ENCODE data around the gene TNPO3.

Gene TNPO3

DNA sequence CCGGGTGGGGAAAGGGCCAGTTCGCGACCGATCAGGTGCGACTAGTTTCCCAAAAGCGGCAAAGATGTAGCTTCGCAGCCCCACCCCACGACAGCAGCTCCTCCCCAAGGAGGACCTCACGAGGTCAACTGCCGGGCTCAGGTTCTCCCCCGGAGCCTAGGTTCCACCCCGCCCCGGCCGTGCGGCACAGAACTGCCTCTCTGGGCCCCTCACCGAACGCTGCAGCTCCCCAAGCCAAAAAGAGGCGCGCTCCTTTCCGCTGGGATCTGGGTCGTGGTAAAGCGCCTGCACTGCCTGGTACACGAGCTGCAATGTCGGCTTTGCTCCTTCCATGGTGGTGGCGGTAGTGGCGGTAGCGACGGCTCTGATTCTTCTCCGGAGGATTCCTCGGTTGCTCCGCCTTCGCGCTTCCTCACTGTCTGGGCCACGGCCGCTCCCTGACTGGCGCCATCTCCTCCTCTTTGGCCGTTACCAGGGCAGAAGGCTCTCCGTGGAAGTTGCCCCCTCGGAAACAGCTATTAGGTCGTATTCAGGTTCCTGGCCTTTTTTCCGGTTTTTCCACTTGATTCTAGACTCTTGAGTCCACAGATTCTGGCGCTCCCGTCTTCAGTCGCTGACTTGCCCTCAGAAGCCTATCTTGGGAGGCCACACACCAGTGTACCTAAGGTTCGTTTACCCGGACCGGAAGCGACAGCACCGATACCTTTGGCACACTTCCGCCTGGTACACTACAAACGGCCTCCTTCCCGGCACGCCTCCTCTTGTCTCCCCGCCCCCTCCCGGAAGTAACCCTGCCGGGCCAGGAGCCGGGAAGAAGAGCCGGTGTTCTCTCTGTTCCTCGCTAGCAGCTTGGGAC, at the start of gene TNPO3:
Gene TNPO3, minus strand, starts transcription at position 674 of the 856 bp plus-strand sequence. Its CDS starts 341 bp downstream, at position 333.
- peak; percentile 90 for DNase-seq

DNA sequence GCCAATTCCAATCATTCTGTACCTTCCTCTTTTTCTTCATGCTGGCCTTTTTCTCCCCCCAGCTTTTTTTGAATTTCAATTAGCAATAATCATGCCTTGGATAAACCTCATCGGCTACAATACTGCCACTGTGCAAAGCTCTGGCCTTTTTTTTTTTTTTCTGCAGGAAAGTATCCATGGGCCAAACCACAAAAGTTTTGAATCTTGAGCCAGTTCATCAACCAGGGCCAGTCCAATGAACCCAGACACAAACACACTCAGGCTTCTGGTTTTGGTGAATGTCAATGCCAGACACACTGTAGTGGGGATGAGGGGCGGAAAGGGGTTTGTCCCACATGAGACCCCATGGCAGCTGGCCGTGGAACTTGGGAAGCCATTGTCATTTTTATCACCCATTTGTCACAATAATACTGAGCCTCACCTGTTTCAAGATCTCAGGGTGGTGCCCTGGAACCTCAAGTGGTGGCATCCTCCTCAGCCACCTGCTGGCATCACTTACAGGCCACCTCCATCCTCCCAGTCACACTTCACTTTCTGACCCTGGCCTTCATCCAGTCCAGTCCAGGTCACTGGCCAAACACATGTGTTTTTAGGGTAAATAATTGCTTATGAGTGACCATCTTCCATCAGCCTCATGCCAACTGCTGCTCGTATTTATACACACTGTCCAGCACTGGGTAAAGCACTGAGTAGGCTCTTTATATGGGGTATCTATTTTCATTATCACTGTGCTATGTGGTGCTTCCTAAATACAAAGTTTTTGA, 48.8 kb upstream of the TNPO3 start:
- DNase-seq: no peak

DNA sequence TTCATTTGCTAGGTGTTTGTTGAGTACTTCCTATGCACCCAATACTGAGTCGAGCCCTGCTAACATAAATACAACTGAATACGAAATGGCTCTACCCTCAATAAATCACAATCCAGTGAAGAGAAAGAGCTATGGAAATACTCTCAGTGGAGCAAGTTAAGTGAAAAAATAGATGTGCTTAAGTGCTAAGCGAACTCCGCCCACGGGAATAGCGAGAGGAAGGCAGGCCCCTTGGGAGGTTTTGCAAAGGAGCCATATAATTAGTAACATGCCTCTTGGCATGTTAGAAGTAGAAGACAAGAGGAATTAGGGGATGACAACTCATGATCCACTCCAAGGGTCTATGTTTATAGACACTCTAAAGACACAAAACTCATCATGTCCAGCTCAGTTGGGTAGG, 46.8 kb upstream of the TNPO3 start:
- no peak for DNase-seq

DNA sequence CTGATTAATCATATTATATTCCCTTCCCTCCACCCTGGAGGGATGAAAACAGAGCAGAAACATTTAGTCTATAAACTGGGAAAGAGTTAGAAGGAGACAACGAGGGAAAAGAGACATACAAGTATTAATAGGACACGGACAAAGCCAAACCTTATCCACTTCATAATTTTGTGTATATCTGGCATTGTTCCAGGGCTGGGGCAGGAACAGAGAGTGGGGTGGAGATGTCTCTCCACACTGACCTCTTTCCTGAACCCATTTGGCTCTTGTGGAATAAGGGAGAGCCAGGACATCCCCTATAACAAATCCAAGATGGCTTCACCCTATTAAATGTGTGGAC, 45.9 kb upstream of the TNPO3 start:
- DNase-seq: no peak

DNA sequence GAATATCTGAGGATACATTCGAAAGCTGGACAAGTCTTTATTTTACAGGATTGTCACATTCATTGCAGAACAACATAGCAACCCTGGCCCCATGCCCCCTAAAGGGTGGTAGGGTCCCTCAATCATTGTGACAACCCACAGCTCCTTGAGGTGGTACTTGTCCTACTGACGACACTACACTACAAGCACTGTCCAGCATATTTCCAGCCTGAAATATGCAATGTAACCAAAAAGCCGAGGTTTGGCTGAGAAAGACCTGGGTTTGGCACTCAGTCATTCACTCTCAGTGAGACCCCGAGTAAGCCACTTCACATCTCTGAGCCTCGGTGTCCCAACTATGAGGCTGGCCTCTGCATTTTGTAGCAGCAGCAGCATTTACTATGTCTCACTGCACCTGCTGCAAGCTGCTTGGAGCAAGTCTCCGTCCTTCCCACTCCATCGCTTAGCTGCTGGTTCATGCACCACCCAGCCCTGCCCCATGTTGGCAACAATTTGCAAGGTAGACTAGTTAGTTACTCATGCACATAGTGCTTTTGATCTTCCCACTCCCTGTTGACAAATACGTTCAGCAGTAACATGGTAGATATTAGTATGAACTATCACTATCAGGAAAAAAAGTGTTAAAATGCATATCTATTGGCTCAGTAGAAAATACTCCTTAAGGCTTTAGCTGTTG, 43.6 kb upstream of the TNPO3 start:
- DNase-seq: no peak

DNA sequence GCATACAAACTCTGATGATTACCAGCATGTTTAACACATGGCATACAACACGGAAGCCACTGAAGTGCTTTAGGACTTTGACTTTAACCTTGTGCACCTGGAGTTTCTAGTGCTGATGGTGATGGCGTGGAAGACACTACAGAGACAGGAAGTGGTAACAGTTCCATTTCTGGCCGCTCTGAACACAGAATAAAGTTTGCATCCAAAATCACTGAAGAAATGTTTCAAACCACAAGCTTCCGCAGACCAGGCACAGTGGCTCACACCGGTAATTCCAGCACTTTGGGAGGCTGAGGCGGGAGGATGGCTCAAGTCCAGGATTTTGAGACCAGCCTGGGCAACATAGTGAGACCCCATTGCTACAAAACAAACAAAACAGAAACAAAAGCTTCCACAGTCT, 40.3 kb upstream of the TNPO3 start:
- peak; percentile 36 for DNase-seq

DNA sequence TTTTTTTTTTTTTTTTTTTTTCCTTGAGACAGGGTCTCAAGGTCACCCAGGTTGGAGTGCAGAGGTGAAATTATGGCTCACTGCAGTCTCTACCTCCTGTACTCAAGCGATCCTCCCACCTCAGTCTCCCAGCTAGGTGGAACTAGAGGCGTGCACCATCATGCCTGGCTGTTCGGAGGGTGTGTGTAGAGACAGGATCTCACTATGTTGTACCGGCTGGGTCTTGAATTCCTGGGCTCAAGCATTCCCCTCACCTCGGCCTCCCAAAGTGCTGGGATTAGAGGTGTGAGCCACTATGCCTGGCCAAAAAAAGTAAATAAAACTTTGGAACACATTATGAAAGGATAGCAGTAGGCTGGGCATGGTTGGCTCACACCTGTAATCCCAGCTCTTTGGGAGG, 39.6 kb upstream of the TNPO3 start:
- DNase-seq: no peak

DNA sequence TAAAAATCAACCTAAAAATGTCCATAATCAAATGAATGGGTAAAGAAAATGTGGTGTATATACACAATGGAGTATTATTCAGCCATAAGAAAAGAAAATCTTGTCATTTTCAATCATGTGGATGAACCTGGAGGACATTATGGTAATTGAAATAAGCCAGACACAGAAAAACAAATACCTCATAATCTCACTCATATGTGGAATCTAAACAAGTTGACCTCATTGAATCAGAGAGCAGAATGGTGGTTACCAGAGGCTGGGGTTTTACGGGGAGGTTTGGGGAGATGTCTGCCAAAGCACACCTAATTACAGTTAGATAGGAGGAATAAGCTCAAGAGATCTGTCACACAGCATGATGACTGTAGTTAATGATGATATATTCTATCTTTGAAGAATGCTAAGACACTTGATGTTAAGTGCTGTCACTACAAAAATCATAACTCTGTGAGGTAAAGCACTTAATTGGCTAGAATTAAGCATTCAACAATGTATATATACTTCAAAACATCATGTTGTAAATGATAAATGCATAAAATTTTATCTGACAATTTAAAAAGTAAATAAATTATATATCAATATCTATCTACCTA, 39.1 kb upstream of the TNPO3 start:
- no peak for DNase-seq

DNA sequence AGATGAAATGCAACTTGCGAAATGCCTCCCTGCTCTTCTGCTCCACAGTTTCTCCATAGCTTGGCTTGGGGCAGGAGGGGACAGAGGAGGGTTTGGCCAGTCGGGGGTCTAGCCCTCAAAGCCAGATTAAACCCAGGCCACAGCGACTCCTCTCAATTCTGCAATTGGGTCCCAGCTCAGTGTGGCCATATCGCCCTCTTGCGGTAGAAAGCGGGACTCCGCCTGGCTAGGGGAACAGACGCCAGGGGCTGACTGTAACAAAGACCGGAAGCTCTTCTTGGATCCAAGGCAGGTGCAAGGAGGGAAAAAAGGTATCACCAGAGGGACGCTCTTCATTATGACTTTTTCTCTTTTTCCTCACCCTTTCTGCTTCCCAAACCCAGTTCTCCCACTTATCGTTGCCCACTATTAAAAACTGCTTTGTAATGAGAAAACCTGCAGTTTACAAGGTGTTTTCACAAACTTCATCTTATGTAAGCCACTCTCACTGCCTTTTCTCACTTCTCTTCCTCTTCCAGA, 36.6 kb upstream of the TNPO3 start:
- peak; percentile 69 for DNase-seq

DNA sequence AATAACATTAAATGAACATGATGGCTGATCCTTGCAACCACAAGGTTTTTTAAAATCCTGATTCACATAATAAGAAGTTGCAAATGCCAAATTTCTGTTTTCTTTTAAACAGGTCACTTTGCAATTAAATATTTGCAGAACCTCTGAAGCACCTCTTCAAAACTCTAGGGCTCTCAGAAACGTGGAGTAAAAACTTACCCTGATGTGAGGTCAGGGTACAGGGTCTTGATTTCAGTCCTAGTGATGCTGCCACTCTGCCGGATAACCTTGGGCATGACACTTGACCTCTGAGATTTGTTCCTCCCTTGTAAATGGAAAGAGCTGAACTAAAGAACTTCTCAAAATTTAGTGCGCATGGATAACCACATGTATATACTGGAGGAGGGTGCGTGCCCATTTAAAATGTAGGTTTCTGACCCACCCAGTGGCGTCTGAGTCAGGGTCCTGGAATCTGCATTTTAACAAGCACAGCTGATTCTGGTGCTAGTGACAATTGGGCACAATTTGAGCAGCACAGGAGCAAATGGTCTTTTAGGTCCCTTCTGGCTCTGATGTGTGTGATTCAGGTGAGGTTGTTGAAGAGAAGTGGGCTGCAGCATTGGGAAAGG, 35.5 kb upstream of the TNPO3 start:
- no peak for DNase-seq

DNA sequence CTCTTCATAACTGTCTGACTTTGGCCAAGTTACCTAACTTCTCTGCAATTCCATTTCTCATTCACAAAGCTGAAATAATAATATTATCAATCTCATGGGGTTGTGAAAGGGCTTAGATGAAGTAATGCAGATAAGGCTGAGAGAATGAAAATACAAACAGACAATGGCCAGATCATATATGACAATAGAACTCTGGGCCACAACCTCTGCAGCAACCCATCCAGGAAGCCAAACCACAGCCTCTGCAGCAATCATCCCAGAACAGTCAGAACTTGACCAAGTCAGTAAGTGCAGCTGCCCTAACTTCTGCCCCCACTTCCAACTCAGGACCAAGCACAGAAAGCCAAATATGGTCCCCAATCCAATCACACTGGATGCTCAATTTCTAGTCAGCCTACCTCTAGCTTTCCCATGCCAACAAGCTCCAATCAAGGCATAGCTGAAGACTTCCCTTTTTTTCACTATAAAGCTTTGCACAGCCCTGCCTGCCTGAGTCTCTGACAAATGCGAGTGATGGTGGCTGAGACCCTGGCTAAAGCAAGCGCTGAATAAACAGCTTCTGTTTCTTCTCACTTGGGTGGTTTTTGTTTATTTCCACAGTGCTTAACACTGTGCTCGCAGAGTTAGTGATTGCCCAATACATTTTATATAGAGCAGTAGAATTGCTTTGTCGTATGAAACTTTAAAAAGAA, 34.8 kb upstream of the TNPO3 start:
- DNase-seq: peak; percentile 74

DNA sequence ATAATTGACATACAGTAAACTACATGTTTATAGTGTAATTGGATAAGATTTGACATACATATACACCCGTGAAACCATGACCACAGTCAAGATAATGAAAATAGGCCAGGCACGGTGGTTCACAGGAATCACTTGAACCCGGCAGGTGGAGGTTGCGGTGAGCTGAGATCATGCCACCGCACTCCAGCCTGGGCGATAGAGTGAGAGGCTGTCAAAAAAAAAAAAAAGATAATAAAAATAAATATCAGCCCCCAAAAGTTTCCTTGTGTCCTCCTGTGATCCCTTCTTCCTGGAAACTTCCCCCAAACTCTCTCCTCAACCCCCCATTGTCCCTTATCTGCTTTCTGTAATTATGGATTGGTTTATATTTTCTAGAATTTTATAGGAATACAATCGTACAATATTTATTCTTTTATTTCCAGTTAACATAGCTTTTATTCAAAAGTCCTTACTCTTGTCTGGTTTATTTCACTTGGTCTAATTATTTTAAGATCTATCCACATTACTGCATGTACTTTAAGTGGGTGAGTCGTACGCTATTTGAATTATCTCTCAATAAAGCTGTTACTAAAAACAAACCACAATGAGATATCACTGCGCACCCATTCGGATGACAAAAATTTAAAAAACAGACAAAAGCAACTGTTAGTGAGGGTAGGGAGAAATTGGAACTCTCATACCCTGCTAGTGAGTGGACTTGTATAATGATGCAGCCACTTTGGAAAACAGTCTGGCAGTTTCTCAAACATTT, 30.1 kb upstream of the TNPO3 start:
- no peak for DNase-seq

DNA sequence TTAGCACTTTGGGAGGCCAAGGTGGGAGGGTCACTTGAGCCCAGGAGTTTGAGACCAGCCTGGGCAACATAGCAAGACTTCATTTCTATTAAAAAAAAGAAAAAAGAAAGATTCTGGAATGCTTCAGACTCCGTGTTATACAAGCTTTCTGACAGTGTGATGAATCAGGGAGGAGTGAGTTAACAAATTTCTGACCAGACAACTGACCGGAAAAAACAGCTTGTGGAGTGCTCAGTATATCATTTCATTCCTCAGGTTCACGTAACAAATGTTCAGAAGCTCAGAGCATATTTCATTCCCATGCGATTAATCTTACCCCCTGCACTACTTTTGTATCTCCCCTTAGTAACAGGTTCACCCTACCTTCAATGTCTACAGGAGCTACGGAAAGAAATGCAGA, 28.6 kb upstream of the TNPO3 start:
- no peak for DNase-seq

DNA sequence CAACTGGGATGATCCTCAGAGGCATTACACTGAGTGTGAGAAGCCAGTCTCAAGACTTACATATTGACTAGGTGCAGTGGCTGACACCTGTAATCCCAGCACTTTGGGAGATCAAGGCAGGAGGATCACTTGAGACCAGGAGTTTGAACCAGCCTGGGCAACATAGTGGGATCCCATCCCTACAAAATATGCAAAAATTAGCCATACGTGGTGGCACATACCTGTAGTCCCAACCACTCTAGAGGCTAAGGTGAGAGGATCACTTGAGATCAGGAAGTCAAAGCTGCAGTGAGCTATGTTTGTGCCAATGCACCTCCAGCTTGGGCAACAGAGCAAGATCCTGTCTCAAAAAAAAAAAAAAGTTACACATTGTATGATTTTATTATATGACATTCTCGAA, 23.5 kb upstream of the TNPO3 start:
- DNase-seq: no peak

DNA sequence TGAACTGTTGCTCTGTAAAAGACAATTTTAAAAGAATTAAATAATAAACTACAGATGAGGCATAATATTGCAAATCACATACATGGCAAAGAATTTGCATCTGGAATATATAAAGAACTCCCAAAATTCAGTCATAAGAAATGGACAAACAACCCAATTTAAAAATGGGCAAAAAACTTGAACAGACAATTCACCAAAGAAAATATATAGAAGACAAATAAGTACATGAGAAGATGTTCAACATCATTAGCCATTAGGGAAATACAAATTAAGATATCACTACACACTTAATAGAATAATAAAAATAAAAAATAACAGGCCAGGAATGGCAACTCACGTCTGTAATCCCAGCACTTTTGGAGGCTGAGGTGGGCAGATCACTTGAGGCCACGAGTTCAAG, 22.0 kb upstream of the TNPO3 start:
- DNase-seq: no peak

DNA sequence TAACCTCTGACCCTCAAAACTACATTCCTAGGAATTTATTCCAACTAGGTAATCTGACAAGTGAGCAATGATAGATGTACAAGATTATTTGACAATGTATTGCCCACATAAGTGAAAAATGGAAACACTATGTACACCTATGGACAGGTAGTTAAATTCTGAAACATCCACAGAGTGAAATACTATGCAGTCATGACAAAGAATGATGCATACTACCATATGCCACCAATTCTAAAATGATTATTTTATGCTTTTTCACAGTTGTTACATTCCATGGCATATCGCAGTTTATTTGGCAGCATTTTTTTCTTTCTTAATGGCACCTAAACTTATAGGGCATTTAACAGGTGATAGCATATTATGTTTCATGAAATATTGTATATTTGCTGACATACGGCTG, 20.1 kb upstream of the TNPO3 start:
- no peak for DNase-seq

DNA sequence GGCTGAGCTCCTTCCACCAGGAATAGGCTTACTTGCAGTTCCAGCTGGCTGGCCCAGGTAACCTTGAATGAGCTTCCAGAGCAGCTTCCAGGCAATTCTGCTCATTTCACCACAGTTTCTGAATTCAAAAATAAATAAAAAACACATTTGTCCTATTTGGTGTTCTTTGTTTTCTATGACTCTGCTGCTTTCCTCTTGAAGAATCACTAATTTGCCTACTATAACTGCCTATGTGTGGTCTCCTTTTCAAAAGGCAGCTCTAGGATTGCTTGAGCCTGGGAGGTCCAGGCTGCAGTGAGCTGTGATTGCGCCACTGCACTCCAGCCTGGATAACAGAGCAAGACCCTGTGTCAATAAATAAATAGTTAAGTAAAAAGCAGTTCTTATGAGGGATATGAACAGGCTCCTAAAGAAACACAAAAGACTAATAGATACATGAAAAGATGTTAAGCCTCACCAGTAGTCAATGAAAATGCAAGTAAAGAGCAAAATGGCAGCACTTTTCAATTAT, 19.5 kb upstream of the TNPO3 start:
- no peak for DNase-seq

DNA sequence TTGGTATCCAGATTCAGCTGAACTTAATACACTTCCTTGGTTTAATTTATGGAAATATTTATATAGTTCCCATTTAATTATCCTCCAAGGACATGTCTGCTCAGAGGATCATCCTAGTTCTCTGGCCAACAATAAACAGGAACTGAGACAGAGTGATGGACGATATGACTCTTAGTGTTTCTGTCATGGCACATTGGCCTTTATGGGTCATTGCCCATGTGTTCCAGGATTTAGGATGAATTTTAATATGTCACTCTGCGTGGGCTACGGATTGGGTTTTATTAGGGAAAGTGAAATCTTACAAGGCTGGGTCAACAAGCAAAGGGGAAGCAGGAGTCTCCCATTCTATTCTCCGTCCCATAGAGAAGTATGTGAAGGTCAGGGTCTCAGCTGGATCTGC, 18.8 kb upstream of the TNPO3 start:
- peak; percentile 29 for DNase-seq

DNA sequence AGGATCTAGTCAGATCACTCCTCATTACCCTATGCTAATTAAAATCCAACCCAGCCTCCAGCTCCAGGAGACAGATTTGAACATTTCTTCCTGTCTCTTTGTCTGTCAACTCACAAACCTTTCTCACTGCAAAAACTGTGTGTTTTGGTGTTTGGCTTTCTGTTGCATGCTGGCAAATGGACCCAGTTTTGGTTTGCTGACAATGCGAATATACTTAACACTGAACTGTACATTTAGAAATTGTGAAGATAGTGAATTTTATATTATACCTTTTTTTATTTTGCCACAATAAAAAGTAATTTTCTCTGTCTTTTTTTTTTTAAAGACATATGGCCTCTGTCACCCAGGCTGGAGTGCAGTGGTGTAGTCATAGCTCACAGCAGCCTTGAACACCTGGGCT, 18.3 kb upstream of the TNPO3 start:
- DNase-seq: no peak

DNA sequence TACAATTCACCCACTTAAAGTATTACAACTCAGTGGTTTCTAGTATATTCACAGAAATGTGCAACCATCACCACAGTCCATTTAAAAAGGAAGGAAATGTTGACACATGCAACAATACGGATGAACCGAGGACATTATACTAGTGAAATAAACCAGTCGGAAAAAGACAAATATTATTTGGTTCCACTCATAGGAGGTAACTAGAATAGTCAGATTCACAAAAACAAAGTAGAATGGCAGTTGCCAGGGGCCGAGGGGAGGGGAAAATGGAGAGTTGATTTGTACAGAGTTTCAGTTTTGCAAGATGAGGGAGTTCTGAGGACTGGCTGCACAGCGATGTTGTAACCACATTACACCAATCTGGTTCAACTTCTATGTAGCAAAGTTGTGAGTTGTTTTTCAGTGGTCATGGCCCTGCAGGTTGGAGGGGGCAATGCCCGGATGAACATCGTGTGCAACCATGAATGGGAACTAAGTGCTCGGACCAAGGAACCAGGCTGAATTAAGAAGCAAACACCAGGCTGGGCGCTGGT, 17.6 kb upstream of the TNPO3 start:
- peak; percentile 96 for DNase-seq

DNA sequence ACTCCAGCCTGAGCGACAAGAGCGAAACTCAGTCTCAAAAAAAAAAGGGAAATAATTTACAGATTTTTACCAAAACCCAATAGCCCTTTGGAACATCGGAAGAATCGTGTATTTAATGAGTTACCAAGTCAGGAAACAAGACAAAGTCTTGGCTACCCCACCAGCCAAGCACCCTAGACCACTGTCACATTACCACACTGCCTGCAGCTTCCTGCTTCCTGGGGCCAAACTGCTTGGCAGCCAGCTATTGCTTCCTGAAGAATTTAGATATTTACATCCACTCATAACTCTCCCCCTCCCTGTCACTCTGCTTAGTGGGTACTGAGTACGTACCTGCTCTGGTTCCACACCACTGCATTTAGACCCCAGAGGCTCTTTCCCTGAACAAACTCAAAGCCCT, 14.1 kb upstream of the TNPO3 start:
- peak; percentile 24 for DNase-seq

All from MV-4-11 (cell line).